ENCODE data around the gene ISM1.

The ISM1 gene

DNA sequence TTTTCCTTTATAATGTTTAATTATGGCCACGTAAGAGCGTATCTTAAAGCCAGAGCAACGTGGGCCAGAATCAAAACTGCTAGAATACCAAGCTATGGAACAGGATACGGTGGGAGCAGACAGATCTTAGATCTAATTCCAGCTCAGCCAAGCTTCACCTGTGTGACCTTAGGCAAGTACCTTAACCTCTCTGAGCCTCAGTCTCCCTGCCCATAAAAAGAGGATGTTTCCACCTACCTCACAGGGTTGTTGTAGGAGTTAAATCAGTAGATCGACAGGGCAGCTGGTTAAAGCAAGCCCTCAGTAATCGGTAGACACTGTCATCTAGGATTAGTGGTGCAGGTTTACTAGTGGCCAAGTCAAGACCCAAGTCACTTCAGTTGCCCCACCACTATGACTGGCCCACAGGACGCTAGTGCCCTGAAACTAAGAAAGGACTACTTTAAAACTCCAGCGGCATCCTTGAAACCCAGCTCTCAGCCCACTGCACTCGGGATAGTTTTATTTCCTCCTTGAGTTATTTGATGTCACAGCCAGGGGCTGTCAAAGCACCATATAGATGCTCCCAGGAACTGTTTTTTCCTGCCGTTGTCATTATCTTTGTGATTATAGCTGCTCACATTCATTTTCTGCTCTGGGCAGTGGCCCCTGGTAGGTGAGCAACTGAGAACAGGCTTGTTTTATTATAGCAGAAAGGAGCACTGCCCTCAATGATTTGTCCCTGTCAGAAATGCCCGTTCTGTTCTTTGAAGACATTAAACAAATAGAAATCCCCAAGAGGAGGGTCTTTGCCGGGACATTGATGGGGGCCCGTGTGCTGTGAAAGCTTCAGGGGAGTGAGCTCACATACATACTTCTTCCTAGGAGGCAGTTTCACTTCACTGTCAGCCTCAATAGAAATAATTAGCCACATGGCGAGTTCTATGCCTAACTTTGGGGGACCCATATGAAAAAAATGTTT is 63.1 kb downstream of the ISM1 start:
- DNase-seq (ENCODE audit: low read depth in 2 of 2): no peak

GRCh38 chr20:13284830-13285229 is 63.8 kb downstream of the ISM1 start:
- DNase-seq (ENCODE audit: low read depth in 2 of 2): no peak

GRCh38 chr20:13285408-13285807 is 64.3 kb downstream of the ISM1 start:
- DNase-seq (ENCODE audit: low read depth in 2 of 2): no peak

DNA sequence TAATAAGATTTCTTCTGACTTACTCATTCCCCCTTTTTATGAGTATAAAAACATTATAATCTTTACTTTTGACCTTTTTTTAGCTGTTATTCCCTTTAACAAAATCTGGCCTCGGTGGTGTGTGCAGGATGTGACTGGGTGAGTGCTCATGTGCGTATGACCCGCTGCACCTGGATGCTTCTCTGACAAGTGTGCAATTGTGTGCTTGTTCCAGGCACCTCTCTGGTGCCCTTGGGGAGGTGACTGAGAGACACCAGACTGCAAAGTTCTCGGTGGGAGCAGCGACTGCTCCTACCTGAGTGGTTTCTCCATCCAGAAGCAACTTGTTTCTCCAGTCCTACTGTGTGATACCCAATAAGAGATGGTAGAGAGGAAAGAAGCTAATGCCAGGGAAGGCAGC is 65.0 kb downstream of the ISM1 start:
- no peak for DNase-seq (ENCODE audit: low read depth in 2 of 2)

DNA sequence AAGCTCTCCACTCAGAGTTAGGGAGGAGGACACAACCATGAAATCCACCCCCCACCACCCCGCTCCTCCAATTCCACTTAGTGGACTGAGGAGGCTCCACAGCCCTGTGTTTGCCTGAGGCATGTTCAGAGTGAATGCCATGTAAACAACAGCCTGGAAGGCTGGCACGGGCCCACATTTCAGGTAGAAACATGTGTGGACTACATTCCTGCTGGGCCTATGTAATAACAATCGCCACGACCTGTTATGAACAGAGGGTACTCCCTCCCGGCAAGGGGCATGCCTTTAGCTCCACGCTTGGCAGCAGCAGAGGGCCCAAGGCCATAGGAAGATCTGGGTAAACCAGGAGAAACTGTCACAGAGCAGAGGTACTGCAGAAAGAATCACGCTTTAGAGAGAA is 65.5 kb downstream of the ISM1 start:
- no peak for DNase-seq (ENCODE audit: low read depth in 2 of 2)

DNA sequence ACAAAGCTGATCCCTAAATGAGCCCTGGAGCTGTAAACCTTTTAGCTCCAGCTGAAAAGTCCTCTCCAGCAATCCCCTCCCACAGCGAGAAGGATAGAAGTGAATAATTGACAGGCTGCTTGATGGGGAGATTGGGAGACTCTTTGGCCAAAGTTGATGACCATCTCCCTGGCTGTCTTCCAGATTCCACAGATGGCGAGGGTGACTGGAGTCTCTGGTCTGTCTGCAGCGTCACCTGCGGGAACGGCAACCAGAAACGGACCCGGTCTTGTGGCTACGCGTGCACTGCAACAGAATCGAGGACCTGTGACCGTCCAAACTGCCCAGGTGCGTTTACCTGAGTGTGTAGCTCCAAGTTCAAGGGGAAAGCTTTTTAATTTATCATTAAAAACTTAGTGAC is 67.3 kb downstream of the ISM1 start:
- no peak for DNase-seq (ENCODE audit: low read depth in 2 of 2)

DNA sequence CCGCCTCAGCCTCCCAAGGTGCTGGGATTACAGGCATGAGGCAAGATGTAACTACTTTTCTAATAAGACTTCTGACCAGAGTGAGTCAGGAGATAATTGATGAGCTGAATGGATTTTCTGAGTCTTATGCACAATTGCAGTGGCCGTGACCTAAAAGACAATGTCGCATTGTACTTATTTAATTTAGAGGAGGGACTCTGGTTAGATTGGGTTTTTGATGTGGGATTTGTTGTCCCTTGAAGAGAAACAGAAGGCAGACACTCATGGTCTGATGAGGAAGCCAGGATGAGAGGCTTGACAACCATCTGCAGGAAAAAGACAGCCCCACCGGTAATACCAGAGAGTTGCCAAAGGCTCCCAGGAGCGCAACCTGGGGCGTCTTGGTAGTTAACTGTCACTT is 68.0 kb downstream of the ISM1 start:
- DNase-seq (ENCODE audit: low read depth in 2 of 2): no peak

DNA sequence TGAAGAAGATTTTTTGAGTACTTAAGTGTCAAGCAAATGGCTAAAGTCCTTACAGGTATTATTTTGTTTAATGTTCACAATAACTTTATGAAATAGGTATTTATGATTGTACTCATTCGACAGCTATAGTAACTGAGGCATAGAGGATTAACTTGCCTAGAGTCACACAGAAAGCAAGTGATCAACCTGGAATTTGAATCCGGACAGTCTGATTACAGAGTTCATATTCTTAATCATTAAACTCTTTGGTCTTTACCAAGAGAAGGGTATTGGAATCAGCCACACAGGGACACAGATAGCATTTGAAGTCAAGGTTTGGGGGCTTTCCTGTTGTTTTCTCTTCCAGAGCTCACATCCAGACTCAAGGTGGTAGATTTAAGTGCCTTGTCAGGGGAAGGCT is 69.7 kb downstream of the ISM1 start:
- DNase-seq (ENCODE audit: low read depth in 2 of 2): no peak

DNA sequence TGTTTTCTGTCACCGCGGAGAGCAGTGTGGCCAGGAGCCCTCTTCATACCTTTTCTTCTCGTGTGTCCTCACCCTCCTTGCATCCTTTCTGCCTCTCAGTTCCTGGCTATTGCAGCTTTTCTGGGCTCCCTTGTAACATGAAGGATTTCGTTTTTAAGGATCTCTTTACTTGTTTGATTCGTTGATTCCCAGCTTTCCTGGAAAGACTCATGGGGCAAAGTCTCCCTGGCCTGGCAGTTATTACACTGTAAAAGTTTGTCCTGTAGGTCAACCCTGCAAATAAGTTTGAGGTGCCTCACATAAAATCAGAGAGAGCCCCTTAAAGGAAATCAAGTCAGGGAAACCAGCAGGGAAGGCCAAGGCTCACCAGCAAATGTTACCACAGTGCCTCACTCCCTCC is 70.1 kb downstream of the ISM1 start:
- no peak for DNase-seq (ENCODE audit: low read depth in 2 of 2)

GRCh38 chr20:13292201-13292885 is 71.3 kb downstream of the ISM1 start:
- no peak for DNase-seq (ENCODE audit: low read depth in 2 of 2)

GRCh38 chr20:13294522-13294921 is 73.4 kb downstream of the ISM1 start:
- DNase-seq (ENCODE audit: low read depth in 2 of 2): no peak

- no peak for DNase-seq (ENCODE audit: low read depth in 2 of 2)
These were observed 74.6 kb downstream of the ISM1 start for GRCh38 chr20:13295637-13296036.

DNA sequence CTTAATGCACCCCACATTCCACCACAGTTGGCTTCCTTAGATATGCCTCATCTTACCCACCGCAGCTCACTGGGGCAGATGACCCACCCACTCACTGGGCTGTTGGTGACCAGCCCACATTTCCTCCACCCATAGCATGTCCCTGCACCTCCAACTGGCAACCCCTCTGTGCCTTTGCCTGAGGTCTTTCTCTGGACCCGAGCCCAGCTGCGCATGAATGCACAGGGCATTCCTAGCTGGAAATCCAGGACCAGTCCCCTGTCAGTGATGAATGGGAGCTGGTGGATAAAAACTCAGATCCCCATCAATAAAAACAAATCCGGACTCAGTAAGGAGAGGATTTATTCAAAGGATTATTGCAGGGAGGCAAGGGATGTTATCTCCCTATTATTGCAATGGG is 75.0 kb downstream of the ISM1 start:
- DNase-seq (ENCODE audit: low read depth in 2 of 2): no peak

GRCh38 chr20:13297147-13297899 is 76.2 kb downstream of the ISM1 start:
- DNase-seq (ENCODE audit: low read depth in 2 of 2): no peak

GRCh38 chr20:13298692-13299373 is 77.8 kb downstream of the ISM1 start:
- DNase-seq (ENCODE audit: low read depth in 2 of 2): no peak

DNA sequence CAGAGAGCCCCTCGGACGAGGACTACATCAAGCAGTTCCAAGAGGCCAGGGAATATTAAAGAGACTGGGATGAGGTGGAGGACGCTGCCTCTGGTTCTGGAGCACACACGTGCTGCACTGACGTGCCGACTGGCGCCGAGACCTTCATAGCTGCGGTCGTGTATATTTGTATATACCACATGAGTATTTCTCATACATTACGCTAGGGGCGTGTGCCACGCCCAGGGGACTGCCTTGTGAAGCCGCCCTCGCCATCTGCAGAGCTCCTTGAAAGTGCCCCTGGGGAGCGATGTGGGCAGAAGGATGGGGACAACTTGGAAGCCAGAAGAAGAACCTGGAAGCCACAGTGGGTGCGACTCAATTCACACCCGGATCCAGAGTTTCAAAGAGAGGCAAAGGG is 78.3 kb downstream of the ISM1 start:
- no peak for DNase-seq (ENCODE audit: low read depth in 2 of 2)

- DNase-seq (ENCODE audit: low read depth in 2 of 2): no peak
These were observed 80.5 kb downstream of the ISM1 start for GRCh38 chr20:13301596-13301995.

- DNase-seq (ENCODE audit: low read depth in 2 of 2): peak in 1 of 2 donors; percentile 2
These were observed 81.8 kb downstream of the ISM1 start for GRCh38 chr20:13302647-13303450.

DNA sequence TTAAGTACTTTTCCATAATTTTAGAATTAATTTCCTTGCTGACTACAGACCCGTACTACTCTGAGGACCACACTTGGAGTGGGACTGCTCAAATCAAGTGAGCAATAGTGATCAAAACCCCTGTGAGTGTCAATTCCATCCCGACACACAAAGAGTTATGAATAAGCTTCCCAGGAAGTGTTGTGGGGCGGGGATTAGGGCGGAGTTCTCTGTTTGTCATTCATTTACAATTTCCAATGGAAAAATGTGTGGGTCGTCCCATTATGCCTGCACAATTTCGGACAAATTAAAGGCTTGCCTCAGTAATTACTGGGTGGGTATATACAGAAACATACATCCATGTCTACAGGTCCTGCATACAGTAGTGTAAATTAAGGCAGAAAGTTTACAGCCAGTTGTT is 84.2 kb downstream of the ISM1 start:
- DNase-seq (ENCODE audit: low read depth in 2 of 2): no peak

GRCh38 chr20:13307562-13308163 is 86.6 kb downstream of the ISM1 start:
- no peak for DNase-seq (ENCODE audit: low read depth in 2 of 2)

- no peak for DNase-seq (ENCODE audit: low read depth in 2 of 2)
These were observed 91.2 kb downstream of the ISM1 start for GRCh38 chr20:13312300-13312699.

Data from stimulated activated CD8-positive, alpha-beta memory T cell treated with anti-CD3 and anti-CD28 coated beads, Interleukin-2, amount 100 ng/mL, for 1 hour (primary cell).